HepG2 (cell line): ENCODE results near the gene EFNA3. TPM values are rescaled to one million over a fixed set of nuclear protein-coding genes. Genes with fewer than 3 reads are reported as not detected.

Experiments used
- AGO1 ChIP-seq: fragments of 200-400 bp; formaldehyde crosslinking; IDR thresholded peaks from 2 replicates; pipeline ENCODE4 v1.6.1; 2017; ENCODE audit warnings: mild to moderate bottlenecking, low read depth, low read length, moderate library complexity; ENCODE audit not compliant: poor library complexity, severe bottlenecking
- CC2D1A ChIP-seq: sonication (generic); formaldehyde crosslinking; IDR thresholded peaks from 2 replicates; pipeline ENCODE4 v1.8.1; 2023; ENCODE audit warnings: mild to moderate bottlenecking, missing genetic modification reagents
- ELF3 ChIP-seq: IDR thresholded peaks from 2 replicates; pipeline ENCODE4 v1.6.1; 2016; ENCODE audit warnings: missing genetic modification reagents, missing compliant biosample characterization
- HCFC1 ChIP-seq: fragments of 150-350 bp; IDR thresholded peaks from 2 replicates; pipeline ENCODE4 v1.6.1; 2014; ENCODE audit warnings: low read depth, low read length
- HNRNPLL ChIP-seq: fragments of 200-400 bp; formaldehyde crosslinking; IDR thresholded peaks from 2 replicates; pipeline ENCODE4 v1.6.1; 2017; ENCODE audit warnings: mild to moderate bottlenecking, low read depth, low read length; ENCODE audit not compliant: poor library complexity, severe bottlenecking
- PPARG ChIP-seq: conservative IDR thresholded peaks from 2 replicates; pipeline ENCODE4 v1.6.1; 2016; ENCODE audit warnings: missing biosample characterization, missing genetic modification reagents
- RBAK ChIP-seq: sonication (generic); formaldehyde crosslinking; IDR thresholded peaks from 2 replicates; pipeline ENCODE4 v1.5.1; 2020; ENCODE audit warnings: mild to moderate bottlenecking, missing genetic modification reagents
- THAP11 ChIP-seq: IDR thresholded peaks from 2 replicates; pipeline ENCODE4 v1.6.1; 2016; ENCODE audit warnings: missing biosample characterization, missing genetic modification reagents
- ZNF547 ChIP-seq: sonication (generic); formaldehyde crosslinking; IDR thresholded peaks from 2 replicates; pipeline ENCODE4 v1.5.1; 2020; ENCODE audit warnings: mild to moderate bottlenecking, missing genetic modification reagents
- ZNF678 ChIP-seq: sonication (generic); formaldehyde crosslinking; IDR thresholded peaks from 2 replicates; pipeline ENCODE4 v1.4.0; 2020; ENCODE audit warnings: mild to moderate bottlenecking, missing genetic modification reagents
- ZNF746 ChIP-seq: sonication (generic); formaldehyde crosslinking; IDR thresholded peaks from 2 replicates; pipeline ENCODE4 v1.8.0; 2022; ENCODE audit warnings: mild to moderate bottlenecking, missing genetic modification reagents
- ZNF781 ChIP-seq: sonication (generic); formaldehyde crosslinking; IDR thresholded peaks from 2 replicates; pipeline ENCODE4 v1.5.1; 2020; ENCODE audit warnings: borderline replicate concordance, mild to moderate bottlenecking, missing genetic modification reagents; ENCODE audit errors: not compliant biosample characterization
- polyA plus RNA-seq, 8 experiments: library from polyadenylated mRNA; depleted of rRNA in 3 of 8; stranded (reverse) in 7 of 8; unstranded in 1 of 8; fragments of >200 nt; fragmentation: Illumina TruSeq in 4 of 8; extraction: Trizol in 4 of 8; gene quantifications; 2 replicates each; pipeline versions ENCODE4 v1.2.1 to v1.2.3, GENCODE V29; 2011 to 2016; ENCODE audit warnings: low read depth in 4 of 8, missing spikeins in 1 of 8, mixed read lengths in 1 of 8; ENCODE audit not compliant: insufficient read depth in 1 of 8
- total RNA-seq, 5 experiments: library from RNA; depleted of rRNA; stranded (reverse); fragments of >200 nt; fragmentation: Illumina TruSeq; extraction: Trizol; gene quantifications; 2 replicates each; pipeline ENCODE4 v1.2.3, GENCODE V29; 2016; ENCODE audit warnings: low read depth in 1 of 5
- TF ChIP-seq, protein P1 (sequence below): IDR thresholded peaks from 2 replicates; pipeline ENCODE4 v1.6.1; 2016; ENCODE audit warnings: mild to moderate bottlenecking
- TF ChIP-seq, protein P2 (sequence below): sonication (generic); formaldehyde crosslinking; IDR thresholded peaks from 2 replicates; pipeline ENCODE4 v1.9.0; 2021; ENCODE audit warnings: mild to moderate bottlenecking, missing genetic modification reagents
- TF ChIP-seq, protein P3 (sequence below): sonication (generic); formaldehyde crosslinking; IDR thresholded peaks from 2 replicates; pipeline ENCODE4 v1.5.1; 2020; ENCODE audit warnings: mild to moderate bottlenecking, missing genetic modification reagents, borderline replicate concordance
- TF ChIP-seq, protein P4 (sequence below): sonication (generic); formaldehyde crosslinking; IDR thresholded peaks from 2 replicates; pipeline ENCODE4 v1.4.0; 2020; ENCODE audit warnings: missing genetic modification reagents, borderline replicate concordance

The EFNA3 gene
- total and polyA plus RNA-seq, 2 of the 13 experiments (the other 11 are each of a cell fraction or from before 2014, with no cell fraction given): 1.0 to 5.7 TPM

DNA sequence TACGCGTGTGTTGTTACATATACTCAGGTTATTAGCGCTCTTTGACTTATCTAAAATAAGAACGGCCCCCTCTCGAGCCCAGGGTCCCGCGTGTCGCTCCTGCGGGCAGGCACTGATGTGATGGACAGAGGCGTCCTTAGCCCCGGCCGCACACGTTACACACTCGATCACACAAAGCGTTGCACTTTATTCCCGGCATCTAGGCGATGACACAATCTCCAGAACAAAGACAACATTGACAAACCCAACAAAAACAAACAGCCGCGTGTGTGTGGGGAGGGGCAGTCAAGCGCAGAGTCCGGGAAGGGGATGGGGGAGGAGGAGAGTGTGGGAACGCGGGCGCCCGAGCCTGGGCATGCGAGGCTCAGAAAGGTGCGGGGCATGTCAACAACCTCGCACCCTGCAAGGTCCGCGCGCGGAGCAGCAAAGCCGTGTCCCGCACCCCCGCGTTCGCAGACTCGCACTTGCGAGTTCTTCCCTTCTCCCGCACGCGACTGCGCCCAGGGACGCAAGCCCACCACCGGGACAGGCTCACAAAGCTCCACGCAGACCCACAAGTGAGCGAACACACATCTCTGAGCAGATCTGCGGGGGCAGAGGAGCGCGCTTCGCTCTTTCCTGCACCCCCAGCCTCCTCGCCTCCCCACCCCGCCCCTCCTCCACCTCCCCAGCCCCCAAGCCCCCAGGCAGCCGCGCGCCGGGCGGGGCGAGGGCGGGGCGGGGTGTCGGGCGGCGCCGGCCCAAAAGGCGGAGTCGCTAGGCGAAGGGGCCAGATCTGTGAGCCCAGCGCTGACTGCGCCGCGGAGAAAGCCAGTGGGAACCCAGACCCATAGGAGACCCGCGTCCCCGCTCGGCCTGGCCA lies 48.7 kb downstream of the EFNA3 start, which contains the start of gene EFNA1 (continued):
- TF ChIP-seq, protein P1, sequence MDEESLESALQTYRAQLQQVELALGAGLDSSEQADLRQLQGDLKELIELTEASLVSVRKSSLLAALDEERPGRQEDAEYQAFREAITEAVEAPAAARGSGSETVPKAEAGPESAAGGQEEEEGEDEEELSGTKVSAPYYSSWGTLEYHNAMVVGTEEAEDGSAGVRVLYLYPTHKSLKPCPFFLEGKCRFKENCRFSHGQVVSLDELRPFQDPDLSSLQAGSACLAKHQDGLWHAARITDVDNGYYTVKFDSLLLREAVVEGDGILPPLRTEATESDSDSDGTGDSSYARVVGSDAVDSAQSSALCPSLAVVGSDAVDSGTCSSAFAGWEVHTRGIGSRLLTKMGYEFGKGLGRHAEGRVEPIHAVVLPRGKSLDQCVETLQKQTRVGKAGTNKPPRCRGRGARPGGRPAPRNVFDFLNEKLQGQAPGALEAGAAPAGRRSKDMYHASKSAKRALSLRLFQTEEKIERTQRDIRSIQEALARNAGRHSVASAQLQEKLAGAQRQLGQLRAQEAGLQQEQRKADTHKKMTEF (CRISPR knock-in tag): peak; percentile 93
- TF ChIP-seq RBAK (no peak), ZNF547 (CRISPR knock-in tag) (no peak; the same call in 1 of the 2 replicates), ZNF746 (CRISPR knock-in tag) (peak; percentile 99), THAP11 (peak; percentile 64), ZNF678 (CRISPR knock-in tag) (peak; percentile 89; the same call in 1 of the 2 replicates), HCFC1 (no peak), ELF3 (CRISPR knock-in tag) (peak; percentile 43; the same call in 1 of the 2 replicates), ZNF781 (CRISPR knock-in tag) (no peak), AGO1 (peak; percentile 68), CC2D1A (CRISPR knock-in tag) (no peak), HNRNPLL (peak; percentile 98), PPARG (CRISPR knock-in tag) (peak; percentile 74)
- TF ChIP-seq, protein P2, sequence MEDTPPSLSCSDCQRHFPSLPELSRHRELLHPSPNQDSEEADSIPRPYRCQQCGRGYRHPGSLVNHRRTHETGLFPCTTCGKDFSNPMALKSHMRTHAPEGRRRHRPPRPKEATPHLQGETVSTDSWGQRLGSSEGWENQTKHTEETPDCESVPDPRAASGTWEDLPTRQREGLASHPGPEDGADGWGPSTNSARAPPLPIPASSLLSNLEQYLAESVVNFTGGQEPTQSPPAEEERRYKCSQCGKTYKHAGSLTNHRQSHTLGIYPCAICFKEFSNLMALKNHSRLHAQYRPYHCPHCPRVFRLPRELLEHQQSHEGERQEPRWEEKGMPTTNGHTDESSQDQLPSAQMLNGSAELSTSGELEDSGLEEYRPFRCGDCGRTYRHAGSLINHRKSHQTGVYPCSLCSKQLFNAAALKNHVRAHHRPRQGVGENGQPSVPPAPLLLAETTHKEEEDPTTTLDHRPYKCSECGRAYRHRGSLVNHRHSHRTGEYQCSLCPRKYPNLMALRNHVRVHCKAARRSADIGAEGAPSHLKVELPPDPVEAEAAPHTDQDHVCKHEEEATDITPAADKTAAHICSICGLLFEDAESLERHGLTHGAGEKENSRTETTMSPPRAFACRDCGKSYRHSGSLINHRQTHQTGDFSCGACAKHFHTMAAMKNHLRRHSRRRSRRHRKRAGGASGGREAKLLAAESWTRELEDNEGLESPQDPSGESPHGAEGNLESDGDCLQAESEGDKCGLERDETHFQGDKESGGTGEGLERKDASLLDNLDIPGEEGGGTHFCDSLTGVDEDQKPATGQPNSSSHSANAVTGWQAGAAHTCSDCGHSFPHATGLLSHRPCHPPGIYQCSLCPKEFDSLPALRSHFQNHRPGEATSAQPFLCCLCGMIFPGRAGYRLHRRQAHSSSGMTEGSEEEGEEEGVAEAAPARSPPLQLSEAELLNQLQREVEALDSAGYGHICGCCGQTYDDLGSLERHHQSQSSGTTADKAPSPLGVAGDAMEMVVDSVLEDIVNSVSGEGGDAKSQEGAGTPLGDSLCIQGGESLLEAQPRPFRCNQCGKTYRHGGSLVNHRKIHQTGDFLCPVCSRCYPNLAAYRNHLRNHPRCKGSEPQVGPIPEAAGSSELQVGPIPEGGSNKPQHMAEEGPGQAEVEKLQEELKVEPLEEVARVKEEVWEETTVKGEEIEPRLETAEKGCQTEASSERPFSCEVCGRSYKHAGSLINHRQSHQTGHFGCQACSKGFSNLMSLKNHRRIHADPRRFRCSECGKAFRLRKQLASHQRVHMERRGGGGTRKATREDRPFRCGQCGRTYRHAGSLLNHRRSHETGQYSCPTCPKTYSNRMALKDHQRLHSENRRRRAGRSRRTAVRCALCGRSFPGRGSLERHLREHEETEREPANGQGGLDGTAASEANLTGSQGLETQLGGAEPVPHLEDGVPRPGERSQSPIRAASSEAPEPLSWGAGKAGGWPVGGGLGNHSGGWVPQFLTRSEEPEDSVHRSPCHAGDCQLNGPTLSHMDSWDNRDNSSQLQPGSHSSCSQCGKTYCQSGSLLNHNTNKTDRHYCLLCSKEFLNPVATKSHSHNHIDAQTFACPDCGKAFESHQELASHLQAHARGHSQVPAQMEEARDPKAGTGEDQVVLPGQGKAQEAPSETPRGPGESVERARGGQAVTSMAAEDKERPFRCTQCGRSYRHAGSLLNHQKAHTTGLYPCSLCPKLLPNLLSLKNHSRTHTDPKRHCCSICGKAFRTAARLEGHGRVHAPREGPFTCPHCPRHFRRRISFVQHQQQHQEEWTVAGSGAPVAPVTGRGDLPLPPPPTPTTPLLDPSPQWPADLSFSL: peak; percentile 97
- TF ChIP-seq, protein P3, sequence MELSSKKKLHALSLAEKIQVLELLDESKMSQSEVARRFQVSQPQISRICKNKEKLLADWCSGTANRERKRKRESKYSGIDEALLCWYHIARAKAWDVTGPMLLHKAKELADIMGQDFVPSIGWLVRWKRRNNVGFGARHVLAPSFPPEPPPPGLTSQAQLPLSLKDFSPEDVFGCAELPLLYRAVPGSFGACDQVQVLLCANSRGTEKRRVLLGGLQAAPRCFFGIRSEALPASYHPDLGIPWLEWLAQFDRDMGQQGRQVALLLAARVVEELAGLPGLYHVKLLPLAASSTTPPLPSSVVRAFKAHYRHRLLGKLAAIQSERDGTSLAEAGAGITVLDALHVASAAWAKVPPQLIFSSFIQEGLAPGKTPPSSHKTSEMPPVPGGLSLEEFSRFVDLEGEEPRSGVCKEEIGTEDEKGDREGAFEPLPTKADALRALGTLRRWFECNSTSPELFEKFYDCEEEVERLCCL: no peak
- TF ChIP-seq, protein P4, sequence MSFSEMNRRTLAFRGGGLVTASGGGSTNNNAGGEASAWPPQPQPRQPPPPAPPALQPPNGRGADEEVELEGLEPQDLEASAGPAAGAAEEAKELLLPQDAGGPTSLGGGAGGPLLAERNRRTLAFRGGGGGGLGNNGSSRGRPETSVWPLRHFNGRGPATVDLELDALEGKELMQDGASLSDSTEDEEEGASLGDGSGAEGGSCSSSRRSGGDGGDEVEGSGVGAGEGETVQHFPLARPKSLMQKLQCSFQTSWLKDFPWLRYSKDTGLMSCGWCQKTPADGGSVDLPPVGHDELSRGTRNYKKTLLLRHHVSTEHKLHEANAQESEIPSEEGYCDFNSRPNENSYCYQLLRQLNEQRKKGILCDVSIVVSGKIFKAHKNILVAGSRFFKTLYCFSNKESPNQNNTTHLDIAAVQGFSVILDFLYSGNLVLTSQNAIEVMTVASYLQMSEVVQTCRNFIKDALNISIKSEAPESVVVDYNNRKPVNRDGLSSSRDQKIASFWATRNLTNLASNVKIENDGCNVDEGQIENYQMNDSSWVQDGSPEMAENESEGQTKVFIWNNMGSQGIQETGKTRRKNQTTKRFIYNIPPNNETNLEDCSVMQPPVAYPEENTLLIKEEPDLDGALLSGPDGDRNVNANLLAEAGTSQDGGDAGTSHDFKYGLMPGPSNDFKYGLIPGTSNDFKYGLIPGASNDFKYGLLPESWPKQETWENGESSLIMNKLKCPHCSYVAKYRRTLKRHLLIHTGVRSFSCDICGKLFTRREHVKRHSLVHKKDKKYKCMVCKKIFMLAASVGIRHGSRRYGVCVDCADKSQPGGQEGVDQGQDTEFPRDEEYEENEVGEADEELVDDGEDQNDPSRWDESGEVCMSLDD: peak; percentile 46; the same call in 1 of the 2 replicates
